Mucosa of descending colon (tissue), 3 donors: ENCODE results near the gene MSI2. TPM values are rescaled to one million over a fixed set of nuclear protein-coding genes. Genes with fewer than 3 reads are reported as not detected.
A peak's percentile ranks its signal among the peaks of the same experiment; 100 is the strongest.

Experiments used
- ATAC-seq: fragments of 200-7000 bp; cut with Tn5 transposase; one replicate; pipeline ENCODE4 v1.9.1; 2020; ENCODE audit warnings: mild to moderate bottlenecking, moderate library complexity
- DNase-seq, 3 donors: peaks; one replicate each; pipeline ENCODE4 v3.0.0-alpha.2; 2020
- H3K36me3 ChIP-seq: fragments of 200-600 bp; one replicate; pipeline ENCODE4 v1.8.0; 2021; ENCODE audit warnings: low read depth, mild to moderate bottlenecking
- H3K4me1 ChIP-seq: fragments of 200-600 bp; one replicate; pipeline ENCODE4 v1.8.0; 2021; ENCODE audit warnings: low read depth, mild to moderate bottlenecking
- H3K4me3 ChIP-seq: fragments of 200-600 bp; one replicate; pipeline ENCODE4 v1.8.0; 2021; ENCODE audit warnings: mild to moderate bottlenecking
- H3K9me3 ChIP-seq: fragments of 200-600 bp; one replicate; pipeline ENCODE4 v1.8.0; 2021; ENCODE audit warnings: mild to moderate bottlenecking
- intact Hi-C, 2 donors: fragments of 100-400 bp; cut with DNase I in 1 of 2; cut with micrococcal nuclease in 1 of 2; formaldehyde crosslinking; loops; one replicate each; pipeline versions ENCODE4 v1.11.0 to v1.11.1; 2022; cut with DNase I, micrococcal nuclease
- total RNA-seq, 3 donors: library from RNA; stranded (reverse); fragmentation: NEBNext Ultra II Directional in 2 of 3; extraction: Animal tissue kit (Norgen Biotek cat#: 25700) in 2 of 3; gene quantifications; one replicate each; pipeline versions ENCODE4 v1.2.1 to v1.2.4, GENCODE V29; 2021 to 2023
- TF ChIP-seq, protein P1 (sequence below): fragments of 200-600 bp; IDR thresholded peaks from one replicate; pipeline ENCODE4 v1.8.0; 2022; ENCODE audit warnings: antibody characterized with exemption, mild to moderate bottlenecking
- donor health status: DM: no; HTN: no; CAD: no; lungs with moderate emphysema.
- donor health status: DM: no; HTN: no; CAD: no.
- donor health status: DM: no; HTN: yes; CAD: no.

MSI2 gene
- total RNA-seq, 3 donors from 2014 or later = 60.0 to 72.6 (median 65.7) TPM

DNA sequence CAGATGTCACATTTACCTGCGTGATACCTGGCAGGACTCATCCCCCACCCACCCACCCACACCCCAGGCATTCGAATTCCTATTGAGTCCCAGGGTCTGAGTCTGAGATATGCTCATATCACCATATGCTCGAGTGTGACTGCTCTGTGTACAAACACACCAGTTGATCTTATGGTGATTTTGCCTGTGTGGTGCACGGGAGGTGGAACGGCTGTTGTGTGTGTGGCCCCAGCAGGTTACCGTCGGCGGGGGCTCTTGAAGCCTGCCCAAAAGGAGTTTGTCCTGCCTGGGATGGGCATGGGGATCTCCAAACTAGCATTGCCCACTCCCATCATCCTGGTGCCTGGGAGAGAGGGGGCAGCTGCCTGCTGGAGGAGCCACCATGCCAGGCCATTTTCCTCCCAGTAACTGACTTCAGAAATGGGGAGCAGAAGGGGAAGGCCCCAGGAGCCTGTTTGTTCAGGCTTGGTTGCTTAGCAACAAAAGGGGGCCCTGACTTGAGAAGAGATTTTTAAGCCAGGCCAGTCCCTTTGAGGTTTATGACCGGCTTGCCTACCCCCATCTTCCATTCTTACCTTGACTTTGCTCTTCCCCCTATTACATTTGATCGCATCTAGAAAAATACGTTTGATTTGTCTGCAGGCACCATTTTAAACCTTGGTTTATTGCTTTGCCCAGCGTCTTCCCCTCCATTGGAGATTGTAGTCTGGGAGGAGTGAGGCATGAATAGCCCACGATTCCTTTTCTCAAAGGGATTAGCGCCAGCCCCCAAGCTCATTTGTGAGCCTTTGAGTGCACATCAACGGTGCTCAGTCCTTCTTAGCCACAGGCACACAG, 271.1 kb downstream of the MSI2 start:
- H3K4me1 ChIP-seq = no peaks in the 10 kb centered on the region
- no peak overlapping the region for H3K4me3 ChIP-seq
- H3K36me3 ChIP-seq = no peaks in the 10 kb centered on the region
- intact Hi-C loops = no loop called here
- no peaks in the 10 kb centered on the region for H3K9me3 ChIP-seq
- TF ChIP-seq, protein P1, sequence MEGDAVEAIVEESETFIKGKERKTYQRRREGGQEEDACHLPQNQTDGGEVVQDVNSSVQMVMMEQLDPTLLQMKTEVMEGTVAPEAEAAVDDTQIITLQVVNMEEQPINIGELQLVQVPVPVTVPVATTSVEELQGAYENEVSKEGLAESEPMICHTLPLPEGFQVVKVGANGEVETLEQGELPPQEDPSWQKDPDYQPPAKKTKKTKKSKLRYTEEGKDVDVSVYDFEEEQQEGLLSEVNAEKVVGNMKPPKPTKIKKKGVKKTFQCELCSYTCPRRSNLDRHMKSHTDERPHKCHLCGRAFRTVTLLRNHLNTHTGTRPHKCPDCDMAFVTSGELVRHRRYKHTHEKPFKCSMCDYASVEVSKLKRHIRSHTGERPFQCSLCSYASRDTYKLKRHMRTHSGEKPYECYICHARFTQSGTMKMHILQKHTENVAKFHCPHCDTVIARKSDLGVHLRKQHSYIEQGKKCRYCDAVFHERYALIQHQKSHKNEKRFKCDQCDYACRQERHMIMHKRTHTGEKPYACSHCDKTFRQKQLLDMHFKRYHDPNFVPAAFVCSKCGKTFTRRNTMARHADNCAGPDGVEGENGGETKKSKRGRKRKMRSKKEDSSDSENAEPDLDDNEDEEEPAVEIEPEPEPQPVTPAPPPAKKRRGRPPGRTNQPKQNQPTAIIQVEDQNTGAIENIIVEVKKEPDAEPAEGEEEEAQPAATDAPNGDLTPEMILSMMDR = no peak
- ATAC-seq = no peak
- DNase-seq = no peak

DNA sequence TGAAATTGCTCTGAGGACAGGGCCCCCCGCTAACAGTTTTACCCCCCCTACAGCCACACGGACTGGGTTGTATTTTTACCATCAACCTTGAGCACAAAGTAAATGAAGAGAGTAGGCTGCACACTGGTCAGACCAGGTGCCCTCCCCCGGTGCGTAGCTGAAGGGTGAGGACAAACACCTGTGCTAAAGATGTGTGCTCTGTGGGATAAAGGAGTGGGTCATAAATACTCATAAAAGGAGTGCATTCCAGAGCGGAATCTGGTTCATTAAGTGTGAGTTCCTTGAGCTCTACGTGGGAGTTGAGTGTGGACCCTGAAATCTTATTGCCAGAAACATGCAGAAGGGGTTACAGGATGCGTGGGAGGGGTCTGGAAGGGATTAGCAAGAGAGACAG, 271.7 kb downstream of the MSI2 start:
- Histone ChIP-seq H3K4me3 (no peak overlapping the region), H3K9me3 (no peaks in the 10 kb centered on the region), H3K4me1 (no peaks in the 10 kb centered on the region), H3K36me3 (no peaks in the 10 kb centered on the region)
- ATAC-seq (peak; percentile 84), DNase-seq (no peak)
- intact Hi-C loops = no loop called here
- TF ChIP-seq, protein P1 = no peak

GRCh38 chr17:57530026-57530425, 273.7 kb downstream of the MSI2 start:
- Histone ChIP-seq H3K4me3 (no peak overlapping the region), H3K9me3 (no peaks in the 10 kb centered on the region), H3K36me3 (no peaks in the 10 kb centered on the region), H3K4me1 (no peaks in the 10 kb centered on the region)
- DNase-seq (no peak), ATAC-seq (no peak)
- intact Hi-C loops = no loop called here
- TF ChIP-seq, protein P1 = no peak

DNA sequence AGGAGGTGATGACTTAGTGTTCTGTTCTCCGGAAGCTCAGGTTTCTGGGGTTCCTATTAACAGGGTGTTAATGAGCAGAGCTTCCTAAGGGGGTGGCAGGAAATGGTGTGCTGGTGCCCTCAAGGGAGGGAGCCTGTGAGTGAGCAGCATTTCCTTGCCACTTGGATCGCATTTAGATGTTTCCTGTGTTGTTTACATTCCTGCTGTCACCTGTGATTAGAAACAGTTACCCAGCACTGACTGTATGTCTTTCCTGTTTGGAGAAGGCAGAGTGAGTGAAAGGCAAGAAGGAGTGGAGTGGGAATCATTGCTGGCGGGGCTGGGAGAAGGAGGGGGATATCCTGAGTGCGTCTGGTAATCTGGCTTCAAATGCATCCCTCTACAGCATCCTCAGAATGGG, 274.2 kb downstream of the MSI2 start:
- DNase-seq (no peak), ATAC-seq (no peak)
- TF ChIP-seq, protein P1 = no peak
- Histone ChIP-seq H3K4me3 (no peak overlapping the region), H3K4me1 (peaks cover under 1% of the 10 kb centered on the region), H3K36me3 (no peaks in the 10 kb centered on the region), H3K9me3 (no peaks in the 10 kb centered on the region)
- intact Hi-C loops = no loop called here

GRCh38 chr17:57531078-57531477, 274.8 kb downstream of the MSI2 start:
- H3K36me3 ChIP-seq = no peaks in the 10 kb centered on the region
- intact Hi-C loops = no loop called here
- no peak for DNase-seq
- no peak overlapping the region for H3K4me3 ChIP-seq
- TF ChIP-seq, protein P1 = no peak
- peaks cover 4% of the 10 kb centered on the region for H3K4me1 ChIP-seq
- no peaks in the 10 kb centered on the region for H3K9me3 ChIP-seq
- ATAC-seq = no peak
